Natural killer cell (primary cell): ENCODE measurements around the gene TRIM24. TPM values are rescaled to one million over a fixed set of nuclear protein-coding genes. Genes with fewer than 3 reads are reported as not detected.

Experiments used
- ATAC-seq, 3 donors: fragments of 150-1000 bp in 2 of 3; fragments of 200-7000 bp in 1 of 3; cut with Tn5 transposase; 1 replicate in 1 of 3; 2 replicates in 2 of 3; pipeline ENCODE4 v1.10.0; 2021; ENCODE audit warnings: mild to moderate bottlenecking in 2 of 3, moderate library complexity in 2 of 3
- DNase-seq, 2 donors: peaks; one replicate each; pipeline versions ENCODE4 v3.0.0 to v3.0.0-alpha.2; 2013 to 2021; ENCODE audit warnings: mixed read lengths in 1 of 2
- H3K27ac ChIP-seq: one replicate; pipeline ENCODE4 v1.5.1; 2013; ENCODE audit warnings: mild to moderate bottlenecking, low read length
- H3K27me3 ChIP-seq: one replicate; pipeline ENCODE4 v1.6.1; 2013; ENCODE audit warnings: low read length; ENCODE audit not compliant: control insufficient read depth, insufficient read depth
- H3K36me3 ChIP-seq: one replicate; pipeline ENCODE4 v1.6.1; 2013; ENCODE audit warnings: low read length; ENCODE audit not compliant: control insufficient read depth, insufficient read depth
- H3K4me1 ChIP-seq: one replicate; pipeline ENCODE4 v1.6.1; 2013; ENCODE audit warnings: low read length; ENCODE audit not compliant: control insufficient read depth, insufficient read depth
- H3K4me3 ChIP-seq: one replicate; pipeline ENCODE4 v1.5.1; 2013; ENCODE audit warnings: low read length
- H3K9me3 ChIP-seq: one replicate; pipeline ENCODE4 v1.6.1; 2013; ENCODE audit warnings: low read length; ENCODE audit not compliant: control insufficient read depth, insufficient read depth
- H3K27ac Mint-ChIP-seq, 2 donors: one replicate each; pipeline ENCODE4 v1.8.0; 2022; ENCODE audit warnings: mild to moderate bottlenecking in 2 of 2, mixed read lengths in 2 of 2, moderate library complexity in 1 of 2
- H3K27me3 Mint-ChIP-seq, 2 donors: one replicate each; pipeline ENCODE4 v1.8.0; 2022; ENCODE audit warnings: low read depth in 2 of 2, mixed read lengths in 2 of 2
- H3K36me3 Mint-ChIP-seq: one replicate; pipeline ENCODE4 v1.8.0; 2022; ENCODE audit warnings: mixed read lengths
- H3K4me1 Mint-ChIP-seq, 2 donors: one replicate each; pipeline ENCODE4 v1.8.0; 2022; ENCODE audit warnings: mixed read lengths in 2 of 2
- H3K4me3 Mint-ChIP-seq: one replicate; pipeline ENCODE4 v1.8.0; 2022; ENCODE audit warnings: mild to moderate bottlenecking, moderate library complexity, mixed read lengths
- H3K9me3 Mint-ChIP-seq, 2 donors: one replicate each; pipeline ENCODE4 v1.8.0; 2022; ENCODE audit warnings: mixed read lengths in 2 of 2
- WGBS: methylation state at CpG from one replicate; pipeline ENCODE4 v1.1.7; 2013; ENCODE audit warnings: missing lambda C conversion rate; ENCODE audit not compliant: insufficient coverage; 5-methylcytosine and 5-hydroxymethylcytosine counted together
- intact Hi-C: fragments of 100-400 bp; cut with micrococcal nuclease; formaldehyde crosslinking; loops from one replicate; pipeline ENCODE4 v1.14.2; 2022
- total RNA-seq, 4 donors: library from RNA; stranded (reverse); fragments of 120-200 nt in 1 of 4; gene quantifications; one replicate each; pipeline versions ENCODE4 v1.2.3 to v1.2.4, GENCODE V29; 2013 to 2022
- TF ChIP-seq, protein P1 (sequence below): fragments of 200-600 bp; IDR thresholded peaks from one replicate; pipeline ENCODE4 v1.8.0; 2022; ENCODE audit warnings: antibody characterized with exemption

TRIM24 gene
- total RNA-seq, 3 donors from 2014 or later (not counting 1 experiment from before 2014, with no cell fraction given), result 15.2 to 19.1 (median 18.9) TPM

DNA sequence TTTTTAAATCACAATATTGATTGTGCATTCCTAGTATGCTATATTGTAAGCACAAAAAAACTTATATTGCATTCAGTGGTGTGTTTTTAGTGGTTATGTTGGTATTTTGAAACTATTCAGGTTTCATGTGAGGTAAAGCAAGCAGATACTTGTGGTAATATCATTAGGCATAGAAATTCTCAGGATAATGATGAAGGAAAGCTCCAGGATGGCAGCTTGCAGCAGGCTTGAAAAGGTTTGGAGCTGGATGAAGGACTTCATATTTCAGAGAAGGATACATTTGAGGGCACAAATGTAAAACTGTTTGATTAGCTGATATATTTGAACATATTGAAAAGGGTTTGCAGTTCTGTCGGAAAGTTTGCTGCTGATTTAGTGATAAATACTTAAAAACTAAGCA is 17.5 kb downstream of the TRIM24 start:
- H3K4me1 ChIP-seq, result peaks cover 10% of the 10 kb centered on the region
- no peak for ATAC-seq
- Mint-ChIP-seq H3K4me1 (peaks cover 64 to 69% of the 10 kb centered on the region in 2 donors), H3K9me3 (no peaks in the 10 kb centered on the region), H3K36me3 (no peaks in the 10 kb centered on the region), H3K27me3 (no peaks in the 10 kb centered on the region), H3K4me3 (no peak overlapping the region), H3K27ac (no peak overlapping the region)
- intact Hi-C loops, result no loop called here
- WGBS, result 0% methylated on average over 1 of the region's 1 CpG
- no peaks in the 10 kb centered on the region for H3K9me3 ChIP-seq
- no peak for DNase-seq
- H3K4me3 ChIP-seq, result no peak overlapping the region
- TF ChIP-seq, protein P1, sequence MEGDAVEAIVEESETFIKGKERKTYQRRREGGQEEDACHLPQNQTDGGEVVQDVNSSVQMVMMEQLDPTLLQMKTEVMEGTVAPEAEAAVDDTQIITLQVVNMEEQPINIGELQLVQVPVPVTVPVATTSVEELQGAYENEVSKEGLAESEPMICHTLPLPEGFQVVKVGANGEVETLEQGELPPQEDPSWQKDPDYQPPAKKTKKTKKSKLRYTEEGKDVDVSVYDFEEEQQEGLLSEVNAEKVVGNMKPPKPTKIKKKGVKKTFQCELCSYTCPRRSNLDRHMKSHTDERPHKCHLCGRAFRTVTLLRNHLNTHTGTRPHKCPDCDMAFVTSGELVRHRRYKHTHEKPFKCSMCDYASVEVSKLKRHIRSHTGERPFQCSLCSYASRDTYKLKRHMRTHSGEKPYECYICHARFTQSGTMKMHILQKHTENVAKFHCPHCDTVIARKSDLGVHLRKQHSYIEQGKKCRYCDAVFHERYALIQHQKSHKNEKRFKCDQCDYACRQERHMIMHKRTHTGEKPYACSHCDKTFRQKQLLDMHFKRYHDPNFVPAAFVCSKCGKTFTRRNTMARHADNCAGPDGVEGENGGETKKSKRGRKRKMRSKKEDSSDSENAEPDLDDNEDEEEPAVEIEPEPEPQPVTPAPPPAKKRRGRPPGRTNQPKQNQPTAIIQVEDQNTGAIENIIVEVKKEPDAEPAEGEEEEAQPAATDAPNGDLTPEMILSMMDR, result no peak
- H3K27ac ChIP-seq, result no peak overlapping the region
- H3K36me3 ChIP-seq, result no peaks in the 10 kb centered on the region
- no peaks in the 10 kb centered on the region for H3K27me3 ChIP-seq

DNA sequence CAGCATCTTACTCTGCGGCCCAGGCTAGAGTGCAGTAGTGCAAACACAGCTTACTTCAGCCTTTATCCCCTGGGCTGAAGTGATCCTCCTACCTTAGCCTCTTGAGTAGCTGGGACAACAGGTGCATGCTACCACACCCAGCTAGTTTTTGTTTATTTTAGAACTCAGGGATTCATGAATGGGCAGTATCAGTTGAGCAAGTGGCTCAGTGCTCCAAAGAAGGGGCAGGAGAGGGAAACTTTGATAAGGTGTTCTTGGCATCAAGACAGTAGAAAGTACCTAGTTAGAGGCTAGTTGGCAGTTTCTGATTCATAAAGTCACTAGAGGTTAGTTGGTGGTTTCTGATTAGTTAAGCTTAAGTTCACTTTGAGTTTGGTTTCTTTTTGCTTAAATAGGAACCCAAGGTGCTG is 18.4 kb downstream of the TRIM24 start:
- no peaks in the 10 kb centered on the region for H3K36me3 Mint-ChIP-seq
- intact Hi-C loops, result no loop called here
- TF ChIP-seq, protein P1, result no peak
- no peak for DNase-seq
- H3K4me3 Mint-ChIP-seq, result no peak overlapping the region
- Histone ChIP-seq H3K27ac (no peak overlapping the region), H3K36me3 (no peaks in the 10 kb centered on the region), H3K4me1 (peaks cover 10% of the 10 kb centered on the region), H3K9me3 (no peaks in the 10 kb centered on the region), H3K27me3 (no peaks in the 10 kb centered on the region), H3K4me3 (no peak overlapping the region)
- peak overlapping the region; percentile 34 to 55 for H3K27ac Mint-ChIP-seq
- peaks cover 72 to 73% of the 10 kb centered on the region in 2 donors for H3K4me1 Mint-ChIP-seq
- no peaks in the 10 kb centered on the region for H3K9me3 Mint-ChIP-seq
- peak; percentile 54 to 66 (median 61) for ATAC-seq
- no peaks in the 10 kb centered on the region for H3K27me3 Mint-ChIP-seq
- WGBS, result 83% methylated on average over 1 of the region's 1 CpG

DNA sequence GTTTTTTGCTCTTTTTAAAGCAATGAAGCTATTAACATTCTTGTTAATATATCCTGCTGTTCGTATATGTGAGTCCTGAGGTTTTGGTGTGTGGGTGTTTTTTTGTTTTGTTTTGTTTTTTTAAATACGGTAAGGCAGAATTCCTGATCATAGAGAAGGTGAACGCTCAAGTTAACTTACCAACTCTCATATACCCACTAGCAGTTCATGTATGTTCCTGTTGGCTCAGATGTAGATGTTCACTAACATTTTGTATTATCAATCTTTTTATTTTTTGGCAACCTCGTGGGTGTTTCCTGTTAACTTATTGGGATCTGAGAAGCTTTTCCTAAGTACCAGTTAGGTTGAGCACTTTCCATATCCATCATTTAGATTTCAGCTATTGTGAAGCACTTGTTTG is 20.5 kb downstream of the TRIM24 start:
- 63% methylated on average over 1 of the region's 4 CpGs for WGBS

More for the DNA sequence above, 20.5 kb downstream of the TRIM24 start:
- intact Hi-C loops, result no loop called here
- Mint-ChIP-seq H3K27ac (peak overlapping the region in 1 of 2 donors; percentile 58), H3K4me1 (peaks cover 61 to 66% of the 10 kb centered on the region in 2 donors), H3K9me3 (no peaks in the 10 kb centered on the region), H3K4me3 (no peak overlapping the region), H3K27me3 (no peaks in the 10 kb centered on the region), H3K36me3 (no peaks in the 10 kb centered on the region)
- no peaks in the 10 kb centered on the region for H3K27me3 ChIP-seq
- DNase-seq, result no peak
- H3K27ac ChIP-seq, result no peak overlapping the region
- no peaks in the 10 kb centered on the region for H3K9me3 ChIP-seq
- no peak overlapping the region for H3K4me3 ChIP-seq
- ATAC-seq, result no peak
- H3K36me3 ChIP-seq, result no peaks in the 10 kb centered on the region
- TF ChIP-seq, protein P1, result no peak
- peaks cover 10% of the 10 kb centered on the region for H3K4me1 ChIP-seq
